A549 (cell line): ENCODE data around the gene UIMC1. TPM values are rescaled to one million over a fixed set of nuclear protein-coding genes. Genes with fewer than 3 reads are reported as not detected.

ENCODE experiments used
- ATAC-seq, 2 experiments: fragments of 200-7000 bp in 1 of 2; fragments of >200 bp in 1 of 2; cut with Nextera tagmentation in 1 of 2; cut with Tn5 transposase in 1 of 2; 3 replicates each; pipeline versions ENCODE4 v1.8.0 to v1.9.1; 2018 to 2020; ENCODE audit warnings: mild to moderate bottlenecking in 1 of 2, moderate library complexity in 1 of 2
- CTCF ChIA-PET: fragments of 300-600 bp; sonication (Branson Sonifier 250); formaldehyde crosslinking; extraction: SDS; loops from one replicate; lab custom pipeline; 2021; ENCODE audit warnings: antibody characterized with exemption, inconsistent platforms; lab: Yijun Ruan, JAX
- POLR2A ChIA-PET: fragments of 350-600 bp; formaldehyde crosslinking; extraction: SDS; loops from one replicate; lab custom pipeline; 2021; ENCODE audit warnings: antibody characterized with exemption, inconsistent platforms; lab: Yijun Ruan, JAX
- DNase-seq, 2 experiments: peaks; one replicate each; pipeline versions ENCODE4 v3.0.0 to v3.0.0-alpha.2; 2011 to 2016; ENCODE audit warnings: low read depth in 1 of 2, low spot score in 1 of 2
- FAIRE-seq: peaks from 2 replicates; lab custom pipeline; 2011; peaks lifted over from hg19 to GRCh38; lab: Jason Lieb, UNC
- H3K27ac ChIP-seq, 2 experiments: fragments of >200 bp; sonication (Bioruptor Twin); formaldehyde crosslinking; 3 replicates each; pipeline ENCODE4 v1.5.1; 2016 to 2017
- H3K4me1 ChIP-seq: fragments of >200 bp; sonication (Bioruptor Twin); formaldehyde crosslinking; 3 replicates; pipeline ENCODE4 v1.6.1; 2016
- H3K4me2 ChIP-seq: fragments of >200 bp; sonication (Bioruptor Twin); formaldehyde crosslinking; 3 replicates; pipeline ENCODE4 v1.6.1; 2016
- H3K4me3 ChIP-seq: fragments of >200 bp; sonication (Bioruptor Twin); formaldehyde crosslinking; 3 replicates; pipeline ENCODE4 v1.5.1; 2016
- H3K9me3 ChIP-seq: fragments of >200 bp; sonication (Bioruptor Twin); formaldehyde crosslinking; 3 replicates; pipeline ENCODE4 v1.6.1; 2016
- BCL3 ChIP-seq: fragments of >200 bp; sonication (Bioruptor Twin); formaldehyde crosslinking; IDR thresholded peaks from 3 replicates; pipeline ENCODE4 v1.6.1; 2016
- CBX8 ChIP-seq: fragments of 200-600 bp; sonication (generic); IDR thresholded peaks from 2 replicates; pipeline ENCODE4 v1.6.1; 2016
- CEBPB ChIP-seq, 2 experiments: fragments of >200 bp in 1 of 2; sonication (Bioruptor Twin) in 1 of 2; formaldehyde crosslinking in 1 of 2; IDR thresholded peaks; 2 replicates each; pipeline ENCODE4 v1.6.1; 2012 to 2016
- CHD2 ChIP-seq: fragments of 150-350 bp; IDR thresholded peaks from 2 replicates; pipeline ENCODE4 v1.6.1; 2014; ENCODE audit warnings: low read length; ENCODE audit not compliant: partially characterized antibody
- E2F6 ChIP-seq: IDR thresholded peaks from 2 replicates; pipeline ENCODE4 v1.6.1; 2012; ENCODE audit warnings: low read depth, borderline replicate concordance
- ELK1 ChIP-seq: fragments of 150-350 bp; IDR thresholded peaks from 2 replicates; pipeline ENCODE4 v1.6.1; 2014; ENCODE audit warnings: low read depth, mild to moderate bottlenecking, low read length
- ESRRA ChIP-seq: fragments of 150-350 bp; IDR thresholded peaks from 2 replicates; pipeline ENCODE4 v1.6.1; 2014; ENCODE audit warnings: mild to moderate bottlenecking, low read length, borderline replicate concordance
- FOXS1 ChIP-seq: fragments of 250-450 bp; sonication (Bioruptor Pico); IDR thresholded peaks from 2 replicates; pipeline ENCODE4 v1.5.0; 2020; ENCODE audit warnings: mild to moderate bottlenecking, moderate library complexity
- GATA3 ChIP-seq: IDR thresholded peaks from 2 replicates; pipeline ENCODE4 v1.6.1; 2012; ENCODE audit warnings: borderline replicate concordance
- HES2 ChIP-seq: fragments of >200 bp; sonication (Bioruptor Twin); formaldehyde crosslinking; IDR thresholded peaks from 2 replicates; pipeline ENCODE4 v1.6.1; 2016
- HOXA7 ChIP-seq: fragments of 250-450 bp; sonication (Bioruptor Pico); IDR thresholded peaks from 2 replicates; pipeline ENCODE4 v1.5.0; 2020; ENCODE audit warnings: mild to moderate bottlenecking, moderate library complexity
- HOXB13 ChIP-seq: fragments of 250-450 bp; sonication (Bioruptor Pico); IDR thresholded peaks from 2 replicates; pipeline ENCODE4 v1.5.0; 2020; ENCODE audit warnings: low read depth, mild to moderate bottlenecking, moderate library complexity
- JUN ChIP-seq, 2 experiments: fragments of >200 bp; sonication (Bioruptor Twin); formaldehyde crosslinking; IDR thresholded peaks; 2 replicates in 1 of 2; 3 replicates in 1 of 2; pipeline ENCODE4 v1.6.1; 2016 to 2017
- KDM1A ChIP-seq: fragments of 200-600 bp; sonication (generic); IDR thresholded peaks from 2 replicates; pipeline ENCODE4 v1.6.1; 2016; ENCODE audit warnings: low read depth, mild to moderate bottlenecking
- KDM5A ChIP-seq: fragments of 200-600 bp; sonication (generic); IDR thresholded peaks from 2 replicates; pipeline ENCODE4 v1.6.1; 2016; ENCODE audit warnings: antibody characterized with exemption, mild to moderate bottlenecking
- MAFK ChIP-seq: fragments of 450-650 bp; IDR thresholded peaks from 2 replicates; pipeline ENCODE4 v1.6.1; 2014; ENCODE audit not compliant: partially characterized antibody
- MAZ ChIP-seq: fragments of 150-350 bp; IDR thresholded peaks from 2 replicates; pipeline ENCODE4 v1.6.1; 2014; ENCODE audit warnings: antibody characterized with exemption, low read depth, low read length, borderline replicate concordance
- NFE2L2 ChIP-seq: fragments of 150-350 bp; conservative IDR thresholded peaks from 2 replicates; pipeline ENCODE4 v1.6.1; 2014; ENCODE audit warnings: low read length
- PHF8 ChIP-seq: fragments of 200-600 bp; sonication (generic); IDR thresholded peaks from 2 replicates; pipeline ENCODE4 v1.6.1; 2016; ENCODE audit warnings: low read depth, mild to moderate bottlenecking, antibody characterized with exemption, moderate library complexity, borderline replicate concordance
- POLR2AphosphoS2 ChIP-seq: conservative IDR thresholded peaks from 2 replicates; pipeline ENCODE4 v1.6.1; 2012; ENCODE audit warnings: low read length, improper control_type of control experiment, inconsistent platforms
- RAD21 ChIP-seq, 2 experiments: fragments of >200 bp in 1 of 2; sonication (Bioruptor Twin) in 1 of 2; formaldehyde crosslinking in 1 of 2; IDR thresholded peaks in 1 of 2; conservative IDR thresholded peaks in 1 of 2; 2 replicates in 1 of 2; 3 replicates in 1 of 2; pipeline ENCODE4 v1.6.1; 2012 to 2018; ENCODE audit warnings: inconsistent platforms in 1 of 2
- RARB ChIP-seq: fragments of 250-450 bp; sonication (Bioruptor Pico); IDR thresholded peaks from 2 replicates; pipeline ENCODE4 v1.8.0; 2021; ENCODE audit warnings: mild to moderate bottlenecking, moderate library complexity
- RCOR1 ChIP-seq: fragments of 150-350 bp; IDR thresholded peaks from 2 replicates; pipeline ENCODE4 v1.6.1; 2014; ENCODE audit warnings: antibody characterized with exemption, low read length, low read depth
- REST ChIP-seq: fragments of 200-600 bp; sonication (generic); IDR thresholded peaks from 2 replicates; pipeline ENCODE4 v1.6.1; 2016; ENCODE audit warnings: antibody characterized with exemption, mild to moderate bottlenecking, moderate library complexity
- SMC3 ChIP-seq: fragments of >200 bp; sonication (Bioruptor Twin); formaldehyde crosslinking; IDR thresholded peaks from 3 replicates; pipeline ENCODE4 v1.6.1; 2018; ENCODE audit warnings: inconsistent platforms
- TFCP2L1 ChIP-seq: fragments of 250-450 bp; sonication (Bioruptor Pico); IDR thresholded peaks from 2 replicates; pipeline ENCODE4 v1.5.0; 2021; ENCODE audit warnings: mild to moderate bottlenecking
- USF2 ChIP-seq: fragments of 450-650 bp; IDR thresholded peaks from 2 replicates; pipeline ENCODE4 v1.6.1; 2014; ENCODE audit warnings: antibody characterized with exemption
- ZC3H11A ChIP-seq: fragments of 450-650 bp; IDR thresholded peaks from 2 replicates; pipeline ENCODE4 v1.6.1; 2014; ENCODE audit warnings: antibody characterized with exemption, mild to moderate bottlenecking
- ZNF302 ChIP-seq: fragments of 250-450 bp; sonication (Bioruptor Pico); IDR thresholded peaks from 2 replicates; pipeline ENCODE4 v1.9.0; 2021; ENCODE audit warnings: inconsistent platforms, mild to moderate bottlenecking, moderate library complexity
- WGBS: methylation state at CpG from one replicate; pipeline ENCODE4 v1.1.6; 2017; ENCODE audit errors: missing lambda C conversion rate; 5-methylcytosine and 5-hydroxymethylcytosine counted together
- polyA plus RNA-seq, 4 experiments: library from polyadenylated mRNA; depleted of rRNA in 3 of 4; stranded (reverse); fragments of >200 nt; fragmentation: RNase III in 1 of 4; extraction: RNeasy Plus Mini Kit Qiagen cat#74134 plus additional on column Dnase treatment in 1 of 4; gene quantifications; 2 replicates in 3 of 4; 3 replicates in 1 of 4; pipeline ENCODE4 v1.2.3, GENCODE V29; 2011 to 2017

UIMC1 gene
- polyA plus RNA-seq, 2 of the 4 experiments (the other 2 are of a cell fraction): 47.8 to 52.5 TPM

GRCh38 chr5:176935017-176935416, 71.6 kb downstream of the UIMC1 start:
- POLR2A ChIA-PET: no interaction called here
- ATAC-seq (no peak), FAIRE-seq (no peak)
- H3K4me2 ChIP-seq: no peak overlapping the region
- CTCF ChIA-PET: no interaction called here
- H3K27ac ChIP-seq: no peak overlapping the region
- no peak overlapping the region for H3K4me3 ChIP-seq
- TF ChIP-seq MAZ: no peak
- no peak for TF ChIP-seq ZC3H11A
- no peak for TF ChIP-seq ESRRA
- TF ChIP-seq HES2: no peak
- no peak for TF ChIP-seq ZNF302
- no peak for TF ChIP-seq SMC3
- no peak for TF ChIP-seq RAD21 (conservative IDR thresholded peaks at IDR 0.05 in 1 of 2, IDR thresholded peaks at IDR 0.05 in 1 of 2)
- no peak for TF ChIP-seq FOXS1 (CRISPR knock-in tag)
- TF ChIP-seq REST: no peak
- no peak for TF ChIP-seq JUN (IDR thresholded peaks at IDR 0.05)
- TF ChIP-seq HOXA7 (CRISPR knock-in tag): no peak
- no peak for TF ChIP-seq RARB (CRISPR knock-in tag)
- no peak for TF ChIP-seq CEBPB (IDR thresholded peaks at IDR 0.05)
- no peak for TF ChIP-seq CHD2
- TF ChIP-seq ELK1: no peak
- no peak for TF ChIP-seq MAFK
- TF ChIP-seq HOXB13 (CRISPR knock-in tag): no peak
- no peak for TF ChIP-seq KDM1A
- TF ChIP-seq KDM5A: no peak
- TF ChIP-seq, all 56 proteins: peak for 0
- WGBS: 50% methylated on average over 1 of the region's 1 CpG
- Histone ChIP-seq H3K4me1 (no peaks in the 10 kb centered on the region), H3K9me3 (no peaks in the 10 kb centered on the region)
- DNase-seq: no peak

GRCh38 chr5:176934309-176934930, 72.2 kb downstream of the UIMC1 start:
- Histone ChIP-seq H3K4me3 (no peak overlapping the region), H3K9me3 (no peaks in the 10 kb centered on the region), H3K4me1 (no peaks in the 10 kb centered on the region), H3K4me2 (no peak overlapping the region), H3K27ac (no peak overlapping the region)
- 92% methylated on average over 7 of the region's 7 CpGs for WGBS
- no peak for FAIRE-seq
- ChIA-PET POLR2A (no interaction called here), CTCF (no interaction called here)
- TF ChIP-seq ELK1 (no peak), PHF8 (no peak), USF2 (no peak), GATA3 (no peak), CBX8 (no peak), RARB (CRISPR knock-in tag) (no peak), RCOR1 (no peak), RAD21 (conservative IDR thresholded peaks at IDR 0.05 in 1 of 2, IDR thresholded peaks at IDR 0.05 in 1 of 2) (no peak), E2F6 (no peak), HES2 (no peak), POLR2AphosphoS2 (no peak), MAFK (no peak), TFCP2L1 (CRISPR knock-in tag) (no peak), NFE2L2 (no peak), BCL3 (no peak)
- DNase-seq: no peak
- no peak for ATAC-seq
